SH-SY5Y (cell line): ENCODE results near the gene CYB5B.

ENCODE experiments used
- GATA2 ChIP-seq: IDR thresholded peaks from 2 replicates; pipeline ENCODE4 v1.6.1; 2011; ENCODE audit warnings: mild to moderate bottlenecking, low read depth, low read length
- GATA3 ChIP-seq: IDR thresholded peaks from 2 replicates; pipeline ENCODE4 v1.6.1; 2011; ENCODE audit warnings: low read depth, mild to moderate bottlenecking, low read length, moderate library complexity

The CYB5B gene

GRCh38 chr16:69501956-69502745 is 77.7 kb downstream of the CYB5B start:
- TF ChIP-seq GATA3 = no peak

- TF ChIP-seq GATA2 = no peak
- TF ChIP-seq GATA3 = no peak
Measured at GRCh38 chr16:69503244-69503643, 78.8 kb downstream of the CYB5B start.

- no peak for TF ChIP-seq GATA2
- no peak for TF ChIP-seq GATA3
Measured at GRCh38 chr16:69508033-69508755, 83.8 kb downstream of the CYB5B start.

GRCh38 chr16:69509125-69509524 is 84.7 kb downstream of the CYB5B start:
- TF ChIP-seq GATA2 (no peak), GATA3 (no peak)

- no peak for TF ChIP-seq GATA2
Measured at GRCh38 chr16:69511651-69512050, 87.2 kb downstream of the CYB5B start.

- TF ChIP-seq GATA2 (no peak), GATA3 (no peak)
Measured at GRCh38 chr16:69513180-69513966, 89.0 kb downstream of the CYB5B start.

GRCh38 chr16:69514356-69514755 is 89.9 kb downstream of the CYB5B start:
- no peak for TF ChIP-seq GATA3
- TF ChIP-seq GATA2 = no peak
